AG04449 (cell line): ENCODE data around the gene ELK3.

Source experiments
- CTCF ChIA-PET: fragments of 350-600 bp; formaldehyde crosslinking; extraction: SDS; loops from one replicate; lab custom pipeline; 2021; ENCODE audit warnings: antibody characterized with exemption; lab: Yijun Ruan, JAX
- POLR2A ChIA-PET: fragments of 400-600, 350-600 bp; formaldehyde crosslinking; extraction: SDS; loops from one replicate; lab custom pipeline; 2020; ENCODE audit warnings: antibody characterized with exemption, inconsistent platforms; lab: Yijun Ruan, JAX
- DNase-seq: peaks from one replicate; pipeline ENCODE4 v3.0.0-alpha.2; 2010; ENCODE audit warnings: low read depth, low spot score
- H3K4me3 ChIP-seq: 2 replicates; pipeline ENCODE4 v1.5.1; 2011; ENCODE audit warnings: low read depth, mild to moderate bottlenecking, control low read depth, low read length
- TF ChIP-seq, protein P1 (sequence below): IDR thresholded peaks from one replicate; pipeline ENCODE4 v1.5.1; 2011; ENCODE audit warnings: mild to moderate bottlenecking, moderate library complexity, low read length, control low read depth, inconsistent platforms; ENCODE audit not compliant: insufficient read depth; ENCODE audit errors: missing control alignments

Gene ELK3

DNA sequence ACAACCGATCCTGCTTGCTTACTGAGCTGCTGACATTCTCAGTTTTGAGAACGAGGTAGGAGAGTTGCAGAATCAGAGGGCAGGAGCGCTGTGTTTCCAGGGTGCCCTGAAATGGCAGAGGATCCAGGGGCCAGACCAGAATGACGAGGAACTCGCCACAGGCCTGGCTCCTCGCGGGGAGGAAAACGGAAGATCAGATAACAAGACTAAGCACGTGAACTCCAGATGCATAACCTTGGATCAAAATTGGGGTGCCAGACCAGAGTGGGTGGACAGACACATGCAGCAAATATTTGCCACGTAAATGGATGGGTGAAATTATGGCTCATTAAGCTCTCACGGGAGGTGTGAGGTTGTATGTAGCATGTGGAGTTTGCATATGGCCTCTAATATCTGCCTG lies 46.5 kb downstream of the ELK3 start:
- TF ChIP-seq, protein P1, sequence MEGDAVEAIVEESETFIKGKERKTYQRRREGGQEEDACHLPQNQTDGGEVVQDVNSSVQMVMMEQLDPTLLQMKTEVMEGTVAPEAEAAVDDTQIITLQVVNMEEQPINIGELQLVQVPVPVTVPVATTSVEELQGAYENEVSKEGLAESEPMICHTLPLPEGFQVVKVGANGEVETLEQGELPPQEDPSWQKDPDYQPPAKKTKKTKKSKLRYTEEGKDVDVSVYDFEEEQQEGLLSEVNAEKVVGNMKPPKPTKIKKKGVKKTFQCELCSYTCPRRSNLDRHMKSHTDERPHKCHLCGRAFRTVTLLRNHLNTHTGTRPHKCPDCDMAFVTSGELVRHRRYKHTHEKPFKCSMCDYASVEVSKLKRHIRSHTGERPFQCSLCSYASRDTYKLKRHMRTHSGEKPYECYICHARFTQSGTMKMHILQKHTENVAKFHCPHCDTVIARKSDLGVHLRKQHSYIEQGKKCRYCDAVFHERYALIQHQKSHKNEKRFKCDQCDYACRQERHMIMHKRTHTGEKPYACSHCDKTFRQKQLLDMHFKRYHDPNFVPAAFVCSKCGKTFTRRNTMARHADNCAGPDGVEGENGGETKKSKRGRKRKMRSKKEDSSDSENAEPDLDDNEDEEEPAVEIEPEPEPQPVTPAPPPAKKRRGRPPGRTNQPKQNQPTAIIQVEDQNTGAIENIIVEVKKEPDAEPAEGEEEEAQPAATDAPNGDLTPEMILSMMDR, result no peak
- no peak overlapping the region for H3K4me3 ChIP-seq
- CTCF ChIA-PET, result interaction anchor here (0.9 to 1.7 kb wide), 8 partner anchors 8 to 249 kb away, joined by 3 to 6 read pairs (median 3); partner anchors contain the start of gene CFAP54
- POLR2A ChIA-PET, result no interaction called here
- no peak for DNase-seq

DNA sequence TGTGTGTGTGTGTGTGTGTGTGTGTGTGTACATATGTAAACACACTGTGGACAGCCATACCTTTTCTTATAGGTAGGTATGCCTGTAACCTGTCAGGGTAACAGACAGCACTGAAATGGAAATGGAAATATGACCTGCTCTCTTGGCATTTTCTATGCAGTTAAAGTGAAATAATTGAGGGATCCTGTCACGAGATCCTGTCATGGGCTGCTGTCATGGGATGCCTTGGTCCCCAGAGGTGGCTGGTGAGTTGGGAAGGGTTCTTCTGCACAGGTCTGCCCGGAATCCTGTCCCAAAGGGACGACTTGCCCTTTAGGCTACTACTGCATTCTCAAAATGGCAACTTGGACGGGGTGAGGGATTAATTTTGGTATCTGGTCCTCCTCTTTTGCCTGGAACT lies 47.3 kb downstream of the ELK3 start:
- TF ChIP-seq, protein P1, result no peak
- H3K4me3 ChIP-seq, result no peak overlapping the region
- DNase-seq, result no peak
- CTCF ChIA-PET, result interaction anchor here (0.6 to 1.5 kb wide), 4 partner anchors 32 to 248 kb away, joined by 3 to 6 read pairs (median 4); partner anchors contain the start of gene CFAP54
- POLR2A ChIA-PET, result no interaction called here

DNA sequence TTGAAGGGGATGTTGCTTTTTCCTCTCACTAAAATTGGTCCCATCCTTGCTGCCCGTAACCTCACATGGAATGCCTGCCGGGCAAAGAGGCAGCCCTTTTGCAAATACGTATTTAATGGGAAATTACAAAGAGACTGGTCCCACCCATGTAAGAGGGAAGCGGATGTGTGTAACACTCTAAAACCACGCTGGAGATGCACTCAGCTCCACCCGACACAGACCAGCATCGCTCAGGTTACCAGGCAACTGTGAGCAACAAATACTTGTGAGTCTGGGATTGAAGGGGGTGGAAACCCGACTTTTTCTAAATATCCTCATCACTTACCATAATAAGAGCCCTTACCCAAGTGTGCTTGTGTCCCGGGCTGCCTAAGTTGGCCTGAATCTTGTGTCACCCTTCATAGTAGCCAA lies 47.7 kb downstream of the ELK3 start:
- H3K4me3 ChIP-seq, result no peak overlapping the region
- DNase-seq, result no peak
- CTCF ChIA-PET, result interaction anchor here (0.6 to 1.0 kb wide), 3 partner anchors 32 to 159 kb away, joined by 3 read pairs; no protein-coding TSS in a partner anchor
- POLR2A ChIA-PET, result no interaction called here
- TF ChIP-seq, protein P1, result no peak

DNA sequence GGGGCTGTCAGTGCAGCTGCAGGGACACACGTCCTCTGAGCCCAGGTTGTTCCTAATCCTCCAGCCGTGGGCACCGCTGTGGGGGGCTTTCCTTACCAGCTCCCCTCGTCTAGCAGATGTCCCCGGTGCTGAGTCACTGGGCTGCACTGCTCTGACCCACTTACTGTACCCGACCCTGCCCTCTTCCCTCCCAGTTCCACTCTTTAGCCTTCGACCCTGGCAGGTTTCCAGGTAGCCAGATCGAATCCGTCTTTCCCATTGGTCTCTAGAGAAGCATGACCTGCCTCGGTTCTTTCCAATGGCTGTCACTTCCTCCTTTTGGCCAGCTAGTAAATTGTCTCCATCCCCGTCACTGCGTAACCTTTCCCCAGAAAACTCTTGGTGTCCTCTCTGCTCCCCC lies 48.4 kb downstream of the ELK3 start:
- CTCF ChIA-PET, result interaction anchor here (0.9 to 2.5 kb wide), 4 partner anchors 16 to 158 kb away, joined by 3 to 10 read pairs (median 3); no protein-coding TSS in a partner anchor
- no peak overlapping the region for H3K4me3 ChIP-seq
- TF ChIP-seq, protein P1, result no peak
- DNase-seq, result no peak
- POLR2A ChIA-PET, result no interaction called here

DNA sequence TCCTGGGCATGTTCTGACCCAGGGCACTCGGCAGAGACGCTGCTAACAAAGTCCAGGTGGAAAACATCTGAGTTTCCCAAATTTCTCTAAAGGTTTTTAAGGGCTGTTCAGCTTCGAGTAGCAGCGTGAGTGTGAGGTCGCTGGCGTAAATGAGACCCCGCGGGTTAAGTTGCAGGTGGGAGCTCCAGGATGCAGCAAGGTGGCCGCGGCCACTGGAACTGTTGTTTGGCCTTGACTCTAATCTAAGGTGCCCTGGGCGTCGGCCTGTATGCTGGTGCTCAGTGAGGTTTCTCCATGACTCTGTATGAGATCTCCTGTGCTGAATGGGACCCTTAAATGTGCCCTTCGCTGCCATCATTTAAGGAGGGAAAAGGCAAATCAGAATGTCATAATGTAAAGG lies 50.7 kb downstream of the ELK3 start:
- DNase-seq, result no peak
- POLR2A ChIA-PET, result no interaction called here
- CTCF ChIA-PET, result interaction anchor here (0.8 to 2.5 kb wide), 4 partner anchors 11 to 272 kb away, joined by 3 to 10 read pairs (median 6); no protein-coding TSS in a partner anchor
- no peak overlapping the region for H3K4me3 ChIP-seq
- TF ChIP-seq, protein P1, result no peak

DNA sequence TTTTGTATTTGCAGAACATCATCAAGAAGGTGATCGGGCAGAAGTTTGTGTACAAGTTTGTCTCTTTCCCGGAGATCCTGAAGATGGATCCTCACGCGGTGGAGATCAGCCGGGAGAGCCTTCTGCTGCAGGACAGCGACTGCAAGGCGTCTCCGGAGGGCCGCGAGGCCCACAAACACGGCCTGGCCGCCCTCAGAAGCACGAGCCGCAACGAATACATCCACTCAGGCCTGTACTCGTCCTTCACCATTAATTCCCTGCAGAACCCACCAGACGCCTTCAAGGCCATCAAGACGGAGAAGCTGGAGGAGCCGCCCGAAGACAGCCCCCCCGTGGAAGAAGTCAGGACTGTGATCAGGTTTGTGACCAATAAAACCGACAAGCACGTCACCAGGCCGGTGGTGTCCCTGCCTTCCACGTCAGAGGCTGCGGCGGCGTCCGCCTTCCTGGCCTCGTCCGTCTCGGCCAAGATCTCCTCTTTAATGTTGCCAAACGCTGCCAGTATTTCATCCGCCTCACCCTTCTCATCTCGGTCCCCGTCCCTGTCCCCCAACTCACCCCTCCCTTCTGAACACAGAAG lies 52.8 kb downstream of the ELK3 start:
- no peak overlapping the region for H3K4me3 ChIP-seq
- no peak for DNase-seq
- ChIA-PET POLR2A (no interaction called here), CTCF (no interaction called here)
- TF ChIP-seq, protein P1, result no peak
